Measurements from ENCODE around the gene DDX39B. TPM values are rescaled to one million over a fixed set of nuclear protein-coding genes. Genes with fewer than 3 reads are reported as not detected.

DDX39B gene
- total and polyA plus RNA-seq, 2 of the 8 experiments (the other 6 are each of a cell fraction or from before 2014, with no cell fraction given) = 780 to 1,164 TPM

GRCh38 chr6:31582230-31582643 is 40.4 kb upstream of the DDX39B start, which contains the start of gene LTB:
TSS of gene LTB (minus strand) at chr6:31582424. CDS start at chr6:31582417, 7 bp downstream.
- CTCF ChIA-PET (ENCODE audit: partially characterized antibody) = interaction anchor here (0.5 to 22.0 kb wide), 10 partner anchors 0 to 61 kb away, joined by 3 to 640 read pairs (median 15); partner anchors contain the start of genes ATP6V1G2, LST1, LTB and NCR3
- POLR2A ChIA-PET (ENCODE audit: partially characterized antibody) = interaction anchor here (0.8 to 12.2 kb wide), 14 partner anchors 11 to 252 kb away, joined by 3 to 110 read pairs (median 5); partner anchors contain the start of genes ATP6V1G2, DDX39B, GPANK1 and NCR3

More at GRCh38 chr6:31582230-31582643, 40.4 kb upstream of the DDX39B start, which contains the start of gene LTB:
- Histone ChIP-seq H2BK20ac (ENCODE audit: low read length) (0 out of 2 replicates have a peak within 1 kb of the TSS, but pooled peaks have one; percentile 3), H2AFZ (ENCODE audit: low read length) (peak within 1 kb of the TSS; percentile 79), H3K4me3 (ENCODE audit: extremely low read depth in 1 of 4, insufficient read depth in 2 of 4, low read depth in 3 of 4, low read length in 4 of 4) (peak within 1 kb of the TSS; percentile 54 to 89 (median 80)), H3K36me3 (ENCODE audit: control insufficient read depth in 2 of 4, insufficient read depth in 4 of 4, low read length in 3 of 4) (no peaks in the 10 kb centered on the region), H3K18ac (ENCODE audit: extremely low read depth, low read length) (peak within 1 kb of the TSS; percentile 71), H3K9ac (replicated peaks in 1 of 4; ENCODE audit: extremely low read depth in 1 of 4, low read depth in 3 of 4, low read length in 3 of 4) (peak within 1 kb of the TSS in 3 of 4 experiments; percentile 22 to 57 (median 51); a peak in 5 of 7 replicates), H3K27ac (ENCODE audit: low read depth, low read length) (no peak within 1 kb of the TSS), H4K91ac (replicated peaks; ENCODE audit: insufficient read length, low read length) (no peak within 1 kb of the TSS), H3K23me2 (ENCODE audit: low read depth, low read length) (peaks cover 9% of the 10 kb centered on the region; the same call in 1 of the 2 replicates), H2AK5ac (ENCODE audit: low read depth, low read length) (no peak within 1 kb of the TSS; the same call in 1 of the 2 replicates), H3K4me2 (ENCODE audit: insufficient read depth in 1 of 2, low read depth in 2 of 2, low read length in 2 of 2) (peak within 1 kb of the TSS; percentile 62 to 84), H4K5ac (ENCODE audit: insufficient read length, low read depth, low read length) (no peak within 1 kb of the TSS), H3K79me1 (ENCODE audit: low read depth, low read length) (no peaks in the 10 kb centered on the region), H3K9me3 (ENCODE audit: insufficient read depth in 2 of 2, low read depth in 1 of 2, low read length in 1 of 2) (no peaks in the 10 kb centered on the region), H2BK5ac (ENCODE audit: low read depth, low read length) (peak within 1 kb of the TSS; percentile 35; the same call in 1 of the 2 replicates), H4K20me1 (replicated peaks in 1 of 2; ENCODE audit: control insufficient read depth in 1 of 2, insufficient read depth in 2 of 2, low read length in 2 of 2) (no peaks in the 10 kb centered on the region), H2BK15ac (ENCODE audit: low read length) (0 out of 2 replicates have a peak within 1 kb of the TSS, but pooled peaks have one; percentile 88), H3K23ac (ENCODE audit: insufficient read length) (no peak within 1 kb of the TSS), H3K27me3 (replicated peaks in 1 of 4; ENCODE audit: control insufficient read depth in 3 of 4, extremely low read depth in 1 of 4, insufficient read depth in 3 of 4, low read length in 3 of 4) (peaks cover 0 to 8% (median 7%) of the 10 kb centered on the region in 4 experiments; a peak in 5 of 7 replicates), H3K79me2 (ENCODE audit: control insufficient read depth in 1 of 2, insufficient read depth in 2 of 2, low read length in 2 of 2) (no peaks in the 10 kb centered on the region), H4K8ac (ENCODE audit: extremely low read depth, insufficient read depth, low read length) (no peak within 1 kb of the TSS; the same call in 1 of the 2 replicates), H3K4ac (replicated peaks; ENCODE audit: insufficient read length, low read depth, low read length) (peak within 1 kb of the TSS; percentile 61), H3K56ac (replicated peaks; ENCODE audit: insufficient read length, low read depth, low read length) (peak within 1 kb of the TSS; percentile 32), H2BK120ac (replicated peaks; ENCODE audit: low read depth, low read length) (no peak within 1 kb of the TSS), H3K14ac (ENCODE audit: insufficient read length) (no peak within 1 kb of the TSS), H3K4me1 (replicated peaks in 1 of 4; ENCODE audit: control insufficient read depth in 3 of 4, insufficient read depth in 4 of 4, low read length in 3 of 4) (peaks cover 0 to 6% (median 6%) of the 10 kb centered on the region in 4 experiments; a peak in 6 of 7 replicates), H2BK12ac (ENCODE audit: low read depth, low read length) (peak within 1 kb of the TSS; percentile 75; the same call in 1 of the 2 replicates)
- TF ChIP-seq BRCA1 (IDR thresholded peaks at IDR 0.05; ENCODE audit: low read depth, low read length) (no peak), RAD21 (IDR thresholded peaks at IDR 0.05 in 1 of 2, conservative IDR thresholded peaks at IDR 0.05 in 1 of 2; ENCODE audit: low read depth in 2 of 2, low read length in 2 of 2) (no peak), CTBP2 (IDR thresholded peaks at IDR 0.05; ENCODE audit: borderline replicate concordance, insufficient read depth, insufficient read length, low read length) (no peak), USF2 (IDR thresholded peaks at IDR 0.05; ENCODE audit: low read length) (no peak), MAFK (IDR thresholded peaks at IDR 0.05; ENCODE audit: low read depth, low read length) (no peak), KDM5A (IDR thresholded peaks at IDR 0.05; ENCODE audit: low read length) (no peak), HDAC2 (IDR thresholded peaks at IDR 0.05; ENCODE audit: borderline replicate concordance in 1 of 2, low read depth in 2 of 2, low read length in 2 of 2) (no peak)
- 88% methylated on average over 3 of the region's 3 CpGs; no CpG with 5 or more reads in 1 of the 2 experiments for WGBS, 2 experiments (ENCODE audit: extremely low coverage in 1 of 2, insufficient coverage in 1 of 2, insufficient read length in 1 of 2, insufficient replicate concordance in 2 of 2, low coverage in 1 of 2, low lambda C conversion rate in 2 of 2, missing lambda C conversion rate in 1 of 2)
- no peak for DNase-seq (ENCODE audit: low read depth in 1 of 2, low spot score in 2 of 2)
- no peak for FAIRE-seq

Data from H1 (cell line).